ENCODE data around the gene SLF1. TPM values are rescaled to one million over a fixed set of nuclear protein-coding genes. Genes with fewer than 3 reads are reported as not detected.

Gene SLF1
- 33.9 and 36.3 TPM in 2 replicates for total RNA-seq (2014; rRNA removed; shearing (Covaris generic))
- 34.8 and 43.8 TPM in 2 replicates for polyA plus RNA-seq (2016; fragmentation: Nextera tagmentation; extraction: Ambion mirVana)
- long read RNA-seq, partial matches to known transcripts, result 13 of 16 reads
- long read RNA-seq, other reads (novel, unspliced or antisense), result 3 of 16 reads

DNA sequence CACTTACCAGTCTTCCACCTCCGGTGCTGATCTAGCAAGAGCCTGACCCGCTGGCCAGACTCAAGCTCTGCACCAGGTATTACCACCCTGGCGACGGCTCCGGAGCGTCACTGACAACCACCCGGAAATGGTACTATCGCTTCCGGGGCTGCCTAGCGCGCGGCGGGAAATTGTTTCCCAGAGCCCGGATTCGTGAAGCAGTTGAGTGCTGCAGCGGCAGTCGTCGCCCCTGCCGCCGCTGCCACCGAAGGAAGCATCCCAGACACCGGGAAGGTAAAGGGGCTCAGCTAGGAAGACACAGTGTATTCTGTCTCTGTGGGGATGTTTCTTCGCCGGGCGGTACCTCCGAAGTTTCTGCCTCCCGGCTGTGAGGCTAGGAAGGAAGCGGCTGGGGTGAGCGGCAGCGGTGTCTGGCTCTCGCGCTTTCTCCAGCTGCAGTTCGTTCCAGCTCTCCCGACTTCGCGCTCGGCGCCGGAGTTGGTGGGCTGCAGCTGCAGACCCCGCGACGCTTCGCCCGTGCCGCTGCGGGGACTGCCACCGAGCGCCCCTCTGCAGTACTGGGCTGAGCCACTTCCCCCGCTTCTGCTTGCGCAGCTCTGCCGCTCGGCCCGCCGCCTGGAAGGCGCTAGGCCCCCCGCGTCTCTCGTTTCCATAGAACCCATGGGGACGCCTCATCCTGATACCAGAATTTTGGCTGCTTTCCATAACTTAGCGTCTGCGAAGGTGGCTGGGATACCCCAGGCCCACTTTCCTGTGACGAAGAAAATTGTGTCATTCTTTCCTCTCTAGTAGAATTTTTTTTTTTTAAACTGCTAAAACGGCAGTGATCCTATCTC lies at the start of gene SLF1, which contains the start of gene KIAA0825:
TSS of gene SLF1 (plus strand) at position 177 of the 836 bp plus-strand sequence. CDS start 10,142 bp downstream, outside the sequence.
TSS of gene KIAA0825 (minus strand) at position 112 of the 836 bp plus-strand sequence. CDS start 81,478 bp downstream, outside the sequence.
- Histone ChIP-seq H3K27ac (ENCODE audit: low read depth) (peak within 1 kb of the TSS; percentile 75), H3K79me2 (replicated peaks; ENCODE audit: insufficient read depth) (peaks cover 53% of the 10 kb centered on the region), H3K9me2 (ENCODE audit: insufficient read depth) (no peaks in the 10 kb centered on the region), H3K4me2 (peak within 1 kb of the TSS; percentile 75), H3K27me3 (ENCODE audit: insufficient read depth) (no peaks in the 10 kb centered on the region), H4K20me1 (replicated peaks; ENCODE audit: insufficient read depth) (peaks cover 12% of the 10 kb centered on the region), H3K36me3 (ENCODE audit: insufficient read depth) (no peaks in the 10 kb centered on the region), H3K4me1 (ENCODE audit: insufficient read depth) (peaks cover 27% of the 10 kb centered on the region), H3F3A (replicated peaks; ENCODE audit: low read depth) (no peaks in the 10 kb centered on the region), H3K4me3 (peak within 1 kb of the TSS; percentile 57), H2AFZ (peak within 1 kb of the TSS; percentile 88)
- Mint-ChIP-seq H3K36me3 (ENCODE audit: low read depth) (no peaks in the 10 kb centered on the region; the same call in 2 of the 3 replicates), H3K4me1 (peaks cover 32% of the 10 kb centered on the region), H3K4me3 (peak within 1 kb of the TSS; percentile 90), H3K9me3 (no peaks in the 10 kb centered on the region), H3K27ac (peak within 1 kb of the TSS; percentile 92), H3K27me3 (ENCODE audit: insufficient read depth, low read depth, poor library complexity) (no peaks in the 10 kb centered on the region)
- DNase-seq (ENCODE audit: low spot score), result peak; percentile 97
- TF ChIP-seq, protein P1, sequence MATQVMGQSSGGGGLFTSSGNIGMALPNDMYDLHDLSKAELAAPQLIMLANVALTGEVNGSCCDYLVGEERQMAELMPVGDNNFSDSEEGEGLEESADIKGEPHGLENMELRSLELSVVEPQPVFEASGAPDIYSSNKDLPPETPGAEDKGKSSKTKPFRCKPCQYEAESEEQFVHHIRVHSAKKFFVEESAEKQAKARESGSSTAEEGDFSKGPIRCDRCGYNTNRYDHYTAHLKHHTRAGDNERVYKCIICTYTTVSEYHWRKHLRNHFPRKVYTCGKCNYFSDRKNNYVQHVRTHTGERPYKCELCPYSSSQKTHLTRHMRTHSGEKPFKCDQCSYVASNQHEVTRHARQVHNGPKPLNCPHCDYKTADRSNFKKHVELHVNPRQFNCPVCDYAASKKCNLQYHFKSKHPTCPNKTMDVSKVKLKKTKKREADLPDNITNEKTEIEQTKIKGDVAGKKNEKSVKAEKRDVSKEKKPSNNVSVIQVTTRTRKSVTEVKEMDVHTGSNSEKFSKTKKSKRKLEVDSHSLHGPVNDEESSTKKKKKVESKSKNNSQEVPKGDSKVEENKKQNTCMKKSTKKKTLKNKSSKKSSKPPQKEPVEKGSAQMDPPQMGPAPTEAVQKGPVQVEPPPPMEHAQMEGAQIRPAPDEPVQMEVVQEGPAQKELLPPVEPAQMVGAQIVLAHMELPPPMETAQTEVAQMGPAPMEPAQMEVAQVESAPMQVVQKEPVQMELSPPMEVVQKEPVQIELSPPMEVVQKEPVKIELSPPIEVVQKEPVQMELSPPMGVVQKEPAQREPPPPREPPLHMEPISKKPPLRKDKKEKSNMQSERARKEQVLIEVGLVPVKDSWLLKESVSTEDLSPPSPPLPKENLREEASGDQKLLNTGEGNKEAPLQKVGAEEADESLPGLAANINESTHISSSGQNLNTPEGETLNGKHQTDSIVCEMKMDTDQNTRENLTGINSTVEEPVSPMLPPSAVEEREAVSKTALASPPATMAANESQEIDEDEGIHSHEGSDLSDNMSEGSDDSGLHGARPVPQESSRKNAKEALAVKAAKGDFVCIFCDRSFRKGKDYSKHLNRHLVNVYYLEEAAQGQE (IDR thresholded peaks at IDR 0.05; ENCODE audit: unreplicated experiment), result no peak
- TF ChIP-seq ZNF331 (CRISPR knock-in tag; IDR thresholded peaks at IDR 0.05; ENCODE audit: low read depth), result no peak
- no peak for TF ChIP-seq JUNB (IDR thresholded peaks at IDR 0.05; ENCODE audit: unreplicated experiment)
- TF ChIP-seq, protein P2, sequence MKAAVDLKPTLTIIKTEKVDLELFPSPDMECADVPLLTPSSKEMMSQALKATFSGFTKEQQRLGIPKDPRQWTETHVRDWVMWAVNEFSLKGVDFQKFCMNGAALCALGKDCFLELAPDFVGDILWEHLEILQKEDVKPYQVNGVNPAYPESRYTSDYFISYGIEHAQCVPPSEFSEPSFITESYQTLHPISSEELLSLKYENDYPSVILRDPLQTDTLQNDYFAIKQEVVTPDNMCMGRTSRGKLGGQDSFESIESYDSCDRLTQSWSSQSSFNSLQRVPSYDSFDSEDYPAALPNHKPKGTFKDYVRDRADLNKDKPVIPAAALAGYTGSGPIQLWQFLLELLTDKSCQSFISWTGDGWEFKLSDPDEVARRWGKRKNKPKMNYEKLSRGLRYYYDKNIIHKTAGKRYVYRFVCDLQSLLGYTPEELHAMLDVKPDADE (IDR thresholded peaks at IDR 0.05), result peak; percentile 92
- peak; percentile 49 for TF ChIP-seq CREB1 (CRISPR knock-in tag; IDR thresholded peaks at IDR 0.05; ENCODE audit: low read depth)
- no peak for TF ChIP-seq ZNF114 (CRISPR knock-in tag; IDR thresholded peaks at IDR 0.05)
- peak; percentile 95 for TF ChIP-seq POLR2AphosphoS5 (IDR thresholded peaks at IDR 0.05; ENCODE audit: low read depth)
- TF ChIP-seq NANOG (IDR thresholded peaks at IDR 0.05; ENCODE audit: borderline replicate concordance), result no peak; the same call in 1 of the 2 replicates
- no peak for TF ChIP-seq STAT1 (IDR thresholded peaks at IDR 0.05; ENCODE audit: unreplicated experiment)
- TF ChIP-seq, protein P3, sequence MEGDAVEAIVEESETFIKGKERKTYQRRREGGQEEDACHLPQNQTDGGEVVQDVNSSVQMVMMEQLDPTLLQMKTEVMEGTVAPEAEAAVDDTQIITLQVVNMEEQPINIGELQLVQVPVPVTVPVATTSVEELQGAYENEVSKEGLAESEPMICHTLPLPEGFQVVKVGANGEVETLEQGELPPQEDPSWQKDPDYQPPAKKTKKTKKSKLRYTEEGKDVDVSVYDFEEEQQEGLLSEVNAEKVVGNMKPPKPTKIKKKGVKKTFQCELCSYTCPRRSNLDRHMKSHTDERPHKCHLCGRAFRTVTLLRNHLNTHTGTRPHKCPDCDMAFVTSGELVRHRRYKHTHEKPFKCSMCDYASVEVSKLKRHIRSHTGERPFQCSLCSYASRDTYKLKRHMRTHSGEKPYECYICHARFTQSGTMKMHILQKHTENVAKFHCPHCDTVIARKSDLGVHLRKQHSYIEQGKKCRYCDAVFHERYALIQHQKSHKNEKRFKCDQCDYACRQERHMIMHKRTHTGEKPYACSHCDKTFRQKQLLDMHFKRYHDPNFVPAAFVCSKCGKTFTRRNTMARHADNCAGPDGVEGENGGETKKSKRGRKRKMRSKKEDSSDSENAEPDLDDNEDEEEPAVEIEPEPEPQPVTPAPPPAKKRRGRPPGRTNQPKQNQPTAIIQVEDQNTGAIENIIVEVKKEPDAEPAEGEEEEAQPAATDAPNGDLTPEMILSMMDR (conservative IDR thresholded peaks at IDR 0.05; ENCODE audit: low read depth in 2 of 2), result no peak
- TF ChIP-seq, protein P4, sequence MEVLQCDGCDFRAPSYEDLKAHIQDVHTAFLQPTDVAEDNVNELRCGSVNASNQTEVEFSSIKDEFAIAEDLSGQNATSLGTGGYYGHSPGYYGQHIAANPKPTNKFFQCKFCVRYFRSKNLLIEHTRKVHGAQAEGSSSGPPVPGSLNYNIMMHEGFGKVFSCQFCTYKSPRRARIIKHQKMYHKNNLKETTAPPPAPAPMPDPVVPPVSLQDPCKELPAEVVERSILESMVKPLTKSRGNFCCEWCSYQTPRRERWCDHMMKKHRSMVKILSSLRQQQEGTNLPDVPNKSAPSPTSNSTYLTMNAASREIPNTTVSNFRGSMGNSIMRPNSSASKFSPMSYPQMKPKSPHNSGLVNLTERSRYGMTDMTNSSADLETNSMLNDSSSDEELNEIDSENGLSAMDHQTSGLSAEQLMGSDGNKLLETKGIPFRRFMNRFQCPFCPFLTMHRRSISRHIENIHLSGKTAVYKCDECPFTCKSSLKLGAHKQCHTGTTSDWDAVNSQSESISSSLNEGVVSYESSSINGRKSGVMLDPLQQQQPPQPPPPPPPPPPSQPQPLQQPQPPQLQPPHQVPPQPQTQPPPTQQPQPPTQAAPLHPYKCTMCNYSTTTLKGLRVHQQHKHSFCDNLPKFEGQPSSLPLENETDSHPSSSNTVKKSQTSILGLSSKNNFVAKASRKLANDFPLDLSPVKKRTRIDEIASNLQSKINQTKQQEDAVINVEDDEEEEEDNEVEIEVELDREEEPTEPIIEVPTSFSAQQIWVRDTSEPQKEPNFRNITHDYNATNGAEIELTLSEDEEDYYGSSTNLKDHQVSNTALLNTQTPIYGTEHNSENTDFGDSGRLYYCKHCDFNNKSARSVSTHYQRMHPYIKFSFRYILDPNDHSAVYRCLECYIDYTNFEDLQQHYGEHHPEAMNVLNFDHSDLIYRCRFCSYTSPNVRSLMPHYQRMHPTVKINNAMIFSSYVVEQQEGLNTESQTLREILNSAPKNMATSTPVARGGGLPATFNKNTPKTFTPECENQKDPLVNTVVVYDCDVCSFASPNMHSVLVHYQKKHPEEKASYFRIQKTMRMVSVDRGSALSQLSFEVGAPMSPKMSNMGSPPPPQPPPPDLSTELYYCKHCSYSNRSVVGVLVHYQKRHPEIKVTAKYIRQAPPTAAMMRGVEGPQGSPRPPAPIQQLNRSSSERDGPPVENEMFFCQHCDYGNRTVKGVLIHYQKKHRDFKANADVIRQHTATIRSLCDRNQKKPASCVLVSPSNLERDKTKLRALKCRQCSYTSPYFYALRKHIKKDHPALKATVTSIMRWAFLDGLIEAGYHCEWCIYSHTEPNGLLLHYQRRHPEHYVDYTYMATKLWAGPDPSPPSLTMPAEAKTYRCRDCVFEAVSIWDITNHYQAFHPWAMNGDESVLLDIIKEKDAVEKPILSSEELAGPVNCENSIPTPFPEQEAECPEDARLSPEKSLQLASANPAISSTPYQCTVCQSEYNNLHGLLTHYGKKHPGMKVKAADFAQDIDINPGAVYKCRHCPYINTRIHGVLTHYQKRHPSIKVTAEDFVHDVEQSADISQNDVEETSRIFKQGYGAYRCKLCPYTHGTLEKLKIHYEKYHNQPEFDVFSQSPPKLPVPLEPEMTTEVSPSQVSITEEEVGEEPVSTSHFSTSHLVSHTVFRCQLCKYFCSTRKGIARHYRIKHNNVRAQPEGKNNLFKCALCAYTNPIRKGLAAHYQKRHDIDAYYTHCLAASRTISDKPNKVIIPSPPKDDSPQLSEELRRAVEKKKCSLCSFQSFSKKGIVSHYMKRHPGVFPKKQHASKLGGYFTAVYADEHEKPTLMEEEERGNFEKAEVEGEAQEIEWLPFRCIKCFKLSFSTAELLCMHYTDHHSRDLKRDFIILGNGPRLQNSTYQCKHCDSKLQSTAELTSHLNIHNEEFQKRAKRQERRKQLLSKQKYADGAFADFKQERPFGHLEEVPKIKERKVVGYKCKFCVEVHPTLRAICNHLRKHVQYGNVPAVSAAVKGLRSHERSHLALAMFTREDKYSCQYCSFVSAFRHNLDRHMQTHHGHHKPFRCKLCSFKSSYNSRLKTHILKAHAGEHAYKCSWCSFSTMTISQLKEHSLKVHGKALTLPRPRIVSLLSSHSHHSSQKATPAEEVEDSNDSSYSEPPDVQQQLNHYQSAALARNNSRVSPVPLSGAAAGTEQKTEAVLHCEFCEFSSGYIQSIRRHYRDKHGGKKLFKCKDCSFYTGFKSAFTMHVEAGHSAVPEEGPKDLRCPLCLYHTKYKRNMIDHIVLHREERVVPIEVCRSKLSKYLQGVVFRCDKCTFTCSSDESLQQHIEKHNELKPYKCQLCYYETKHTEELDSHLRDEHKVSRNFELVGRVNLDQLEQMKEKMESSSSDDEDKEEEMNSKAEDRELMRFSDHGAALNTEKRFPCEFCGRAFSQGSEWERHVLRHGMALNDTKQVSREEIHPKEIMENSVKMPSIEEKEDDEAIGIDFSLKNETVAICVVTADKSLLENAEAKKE (CRISPR knock-in tag; IDR thresholded peaks at IDR 0.05), result no peak
- TF ChIP-seq EZH2 (IDR thresholded peaks at IDR 0.05; ENCODE audit: low read depth, unreplicated experiment), result no peak
- no peak for TF ChIP-seq EZH2phosphoT487 (IDR thresholded peaks at IDR 0.05; ENCODE audit: unreplicated experiment)
- ATAC-seq, result peak; percentile 97

All from GM23338 (cell line).